Measurements from ENCODE around the gene CRYL1.

CRYL1 gene

GRCh38 chr13:20525601-20526544 lies at the start of gene CRYL1:
Gene CRYL1, minus strand, starts transcription at chr13:20525857. Its CDS starts 63 bp downstream, at chr13:20525794.
- peak; percentile 87 for DNase-seq

DNA sequence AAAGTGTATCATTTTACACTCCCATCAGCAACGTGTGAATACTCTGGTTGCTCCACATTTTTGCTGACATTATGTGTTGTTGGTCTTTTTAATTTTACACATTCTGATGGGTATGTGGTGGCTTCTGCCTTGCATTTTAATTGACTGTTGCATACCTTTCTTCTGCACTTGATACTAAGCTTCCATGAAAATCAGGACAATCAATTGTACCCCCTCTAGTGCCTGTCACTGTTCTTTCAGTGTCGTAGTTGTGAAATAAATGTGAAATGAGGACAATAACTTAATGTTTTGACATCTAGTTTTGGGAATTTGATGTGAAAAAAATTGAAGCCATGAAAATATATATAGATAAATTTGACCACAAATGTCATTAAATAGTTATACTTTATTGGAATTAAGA lies 48.0 kb upstream of the CRYL1 start:
- DNase-seq, result no peak

- DNase-seq, result no peak
Measured at GRCh38 chr13:20573186-20573585, 47.5 kb upstream of the CRYL1 start.

DNA sequence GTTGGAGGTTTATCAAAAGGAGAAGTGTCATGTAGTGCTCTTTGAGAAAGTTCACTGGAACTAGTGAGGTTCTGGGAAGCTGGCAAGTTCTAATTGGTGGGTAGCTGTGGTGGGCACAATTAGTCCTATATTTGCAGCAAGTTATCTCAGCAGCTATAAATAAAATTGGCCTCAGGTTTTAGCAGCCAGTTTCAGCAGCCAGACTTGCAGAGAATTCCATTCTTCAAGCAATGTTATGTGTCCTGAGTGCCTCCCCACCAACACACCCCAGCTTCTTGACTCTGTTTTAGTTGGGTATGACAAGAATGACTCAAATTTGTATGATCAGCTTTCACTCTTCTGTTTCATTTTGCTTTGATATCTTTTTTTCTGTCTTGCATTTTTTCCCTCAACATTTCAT lies 46.0 kb upstream of the CRYL1 start:
- no peak for DNase-seq

DNA sequence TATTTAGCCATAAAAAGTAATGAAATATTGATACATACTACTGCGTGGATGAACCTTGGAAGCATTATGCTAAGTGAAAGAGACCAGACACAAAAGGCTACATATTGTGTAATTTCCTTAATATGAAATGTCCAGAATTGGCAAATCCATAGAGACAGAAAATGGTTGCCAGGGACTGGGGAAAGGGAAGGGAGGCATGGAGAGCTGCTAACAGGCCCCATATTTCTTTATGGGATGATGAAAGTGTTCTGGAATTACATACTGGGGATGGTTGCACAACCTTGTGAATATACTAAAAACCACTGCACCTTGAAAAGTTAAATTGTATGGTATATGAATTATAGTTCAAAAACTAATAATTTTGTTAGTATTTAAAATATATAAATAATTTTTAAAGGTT lies 44.9 kb upstream of the CRYL1 start:
- no peak for DNase-seq

- no peak for DNase-seq
Measured at GRCh38 chr13:20567881-20568528, 42.3 kb upstream of the CRYL1 start.

- peak; percentile 93 for DNase-seq
Measured at GRCh38 chr13:20566898-20567874, 41.5 kb upstream of the CRYL1 start, which contains the start of gene IFT88. Gene IFT88, plus strand, starts transcription at chr13:20567157. Its CDS starts 7,229 bp downstream, at chr13:20574386.

DNA sequence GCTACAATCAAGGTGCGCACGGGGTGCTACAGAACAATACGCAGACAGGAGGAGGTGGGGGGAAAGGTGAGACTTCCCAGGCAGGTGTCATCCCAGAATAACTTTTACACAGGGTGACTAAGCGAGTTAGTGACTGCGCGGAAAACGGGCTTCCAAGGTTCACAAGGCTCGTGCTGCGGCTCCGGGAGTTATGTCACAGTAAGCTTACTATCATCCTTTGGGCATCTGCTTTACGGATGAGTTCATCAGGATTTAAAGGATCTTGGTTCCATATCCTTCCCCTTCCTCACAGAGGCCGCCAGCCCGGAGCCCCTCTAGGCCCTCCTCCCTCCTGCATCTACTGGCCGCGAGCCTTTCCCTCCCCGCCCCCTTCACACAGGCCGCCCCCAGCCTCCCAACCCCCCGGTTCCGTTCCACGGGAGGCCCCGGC lies 40.8 kb upstream of the CRYL1 start:
- DNase-seq, result peak; percentile 77

GRCh38 chr13:20565115-20565736 lies 39.6 kb upstream of the CRYL1 start:
- no peak for DNase-seq

DNA sequence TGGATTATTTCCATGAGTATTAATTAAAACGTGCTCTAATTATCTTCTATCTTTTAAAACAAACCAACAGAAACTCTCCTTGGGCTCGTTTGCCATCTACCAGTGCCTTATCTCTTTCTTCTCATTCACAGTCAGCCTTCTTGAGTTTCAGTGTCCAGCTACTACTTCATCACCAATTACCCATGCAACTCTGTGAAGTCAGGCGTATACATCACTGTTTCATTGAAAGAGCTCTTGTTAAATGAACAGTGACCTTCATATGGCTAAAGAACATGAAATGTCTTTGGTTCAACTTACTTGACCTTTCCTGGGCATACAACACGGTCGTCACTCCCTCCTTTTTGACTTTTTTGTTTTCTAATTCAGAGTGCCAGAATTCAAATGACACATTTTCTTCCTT lies 36.1 kb upstream of the CRYL1 start:
- no peak for DNase-seq

- no peak for DNase-seq
Measured at GRCh38 chr13:20559659-20560356, 34.2 kb upstream of the CRYL1 start.

DNA sequence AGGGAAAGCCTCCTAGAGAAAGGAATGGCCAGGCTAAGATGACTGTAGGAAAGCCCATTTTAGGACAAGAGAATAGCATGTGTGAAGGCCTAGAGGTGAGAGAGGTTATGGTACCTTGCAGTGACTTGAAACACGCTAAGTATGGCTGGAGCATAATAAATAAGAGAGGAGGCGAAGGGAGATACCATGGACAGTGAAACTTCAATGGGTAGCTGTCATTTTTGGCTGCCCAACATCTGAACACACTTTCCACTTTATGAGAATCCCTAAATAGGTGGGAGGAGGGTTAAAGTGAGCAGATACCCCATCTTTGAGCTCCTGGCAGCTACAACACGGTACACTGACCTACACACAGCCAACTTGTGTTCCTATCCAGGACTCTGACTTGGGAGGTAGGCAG lies 33.3 kb upstream of the CRYL1 start:
- DNase-seq, result no peak

- DNase-seq, result peak; percentile 86
Measured at GRCh38 chr13:20553311-20553710, 27.7 kb upstream of the CRYL1 start.

- peak; percentile 54 for DNase-seq
Measured at GRCh38 chr13:20550799-20551198, 25.1 kb upstream of the CRYL1 start.

- no peak for DNase-seq
Measured at GRCh38 chr13:20547479-20547908, 21.8 kb upstream of the CRYL1 start.

DNA sequence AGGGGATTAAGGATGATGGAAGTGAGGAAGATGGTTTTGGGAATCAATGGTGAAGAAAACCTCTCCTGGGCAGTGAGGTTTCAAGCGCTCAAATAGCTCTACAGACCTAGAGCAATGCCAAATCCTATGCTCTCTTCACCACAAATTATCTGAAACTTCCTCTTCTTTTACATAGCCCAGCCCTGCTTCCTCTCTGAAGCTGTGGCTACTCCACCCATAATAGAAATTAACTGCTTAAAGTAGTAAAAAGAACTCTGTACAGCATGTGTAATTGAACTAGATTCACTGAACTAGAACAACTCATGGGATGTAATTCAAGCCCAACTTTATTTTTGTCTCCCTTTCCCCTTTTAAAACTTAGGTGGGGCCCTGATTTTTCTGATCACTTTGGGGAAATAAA lies 20.9 kb upstream of the CRYL1 start:
- DNase-seq, result no peak

DNA sequence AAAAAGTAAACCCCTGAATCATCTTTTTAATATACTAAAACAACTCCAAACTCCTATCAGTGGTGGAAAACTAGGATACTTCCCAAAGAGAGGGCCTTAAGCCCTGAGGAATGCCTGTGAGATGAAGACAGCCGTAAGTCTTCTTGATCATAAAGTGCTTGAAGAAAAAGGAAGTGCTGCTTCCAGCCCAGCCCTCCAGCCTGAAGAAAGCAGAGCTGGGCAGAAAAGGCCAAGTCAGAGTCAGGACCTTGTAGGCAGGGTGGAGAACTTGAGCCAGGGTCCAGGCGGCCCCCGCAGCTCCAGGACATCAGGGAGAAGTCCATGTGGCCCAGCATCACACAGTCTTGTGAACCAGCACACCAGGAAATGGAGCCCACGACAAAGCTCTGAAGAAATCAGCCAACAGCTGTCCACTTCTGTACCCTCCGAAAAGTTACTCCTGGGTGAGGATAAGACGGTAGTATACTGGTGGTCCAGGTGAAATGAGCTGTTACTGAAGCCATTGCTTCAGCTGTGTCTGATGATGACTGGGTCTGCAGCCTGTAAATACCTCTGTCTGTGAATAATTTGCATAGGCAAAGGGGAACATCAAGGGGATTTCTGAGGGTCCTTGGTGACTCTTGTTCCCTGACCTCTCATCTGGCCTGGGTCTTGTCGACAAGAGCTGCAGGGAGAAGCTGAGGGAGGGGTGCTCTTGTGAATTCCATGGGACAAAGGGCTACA lies 18.7 kb upstream of the CRYL1 start:
- no peak for DNase-seq

- DNase-seq, result no peak
Measured at GRCh38 chr13:20536992-20537391, 11.3 kb upstream of the CRYL1 start.

- DNase-seq, result no peak
Measured at GRCh38 chr13:20534038-20534608, 8.5 kb upstream of the CRYL1 start.

- no peak for DNase-seq
Measured at GRCh38 chr13:20528452-20528851, 2.8 kb upstream of the CRYL1 start.

GRCh38 chr13:20526664-20527063 lies 1.0 kb upstream of the CRYL1 start:
- peak; percentile 31 for DNase-seq
